Measurements from ENCODE around the gene MCF2L2.
"Not testable (repeated sequence)": the region's sequence is repeated elsewhere in the genome, so short reads cannot be mapped to it uniquely, and the experiment has no call there.

MCF2L2 gene

GRCh38 chr3:183381673-183382072 lies 46.7 kb downstream of the MCF2L2 start:
- Histone ChIP-seq H3K9me3 (ENCODE audit: control insufficient read depth, insufficient read depth, low read depth, low read length) (no peaks in the 10 kb centered on the region), H3K27me3 (ENCODE audit: control insufficient read depth, insufficient read depth, low read length) (no peaks in the 10 kb centered on the region), H3K4me1 (ENCODE audit: control insufficient read depth, insufficient read depth, low read length) (peaks cover 8% of the 10 kb centered on the region), H3K4me3 (ENCODE audit: low read depth, low read length) (no peak overlapping the region), H3K36me3 (ENCODE audit: control insufficient read depth, insufficient read depth, low read length) (peaks cover 12% of the 10 kb centered on the region), H3K27ac (ENCODE audit: low read depth, low read length) (no peak overlapping the region), H3K9ac (ENCODE audit: low read length) (no peak overlapping the region)

GRCh38 chr3:183381179-183381578 lies 47.2 kb downstream of the MCF2L2 start:
- Histone ChIP-seq H3K9ac (ENCODE audit: low read length) (no peak overlapping the region), H3K9me3 (ENCODE audit: control insufficient read depth, insufficient read depth, low read depth, low read length) (no peaks in the 10 kb centered on the region), H3K4me3 (ENCODE audit: low read depth, low read length) (no peak overlapping the region), H3K27ac (ENCODE audit: low read depth, low read length) (no peak overlapping the region), H3K36me3 (ENCODE audit: control insufficient read depth, insufficient read depth, low read length) (peaks cover 12% of the 10 kb centered on the region), H3K27me3 (ENCODE audit: control insufficient read depth, insufficient read depth, low read length) (no peaks in the 10 kb centered on the region), H3K4me1 (ENCODE audit: control insufficient read depth, insufficient read depth, low read length) (peaks cover 6% of the 10 kb centered on the region)

- Histone ChIP-seq H3K4me1 (ENCODE audit: control insufficient read depth, insufficient read depth, low read length) (no peaks in the 10 kb centered on the region), H3K9ac (ENCODE audit: low read length) (no peak overlapping the region), H3K36me3 (ENCODE audit: control insufficient read depth, insufficient read depth, low read length) (peaks cover 12% of the 10 kb centered on the region), H3K9me3 (ENCODE audit: control insufficient read depth, insufficient read depth, low read depth, low read length) (no peaks in the 10 kb centered on the region), H3K27me3 (ENCODE audit: control insufficient read depth, insufficient read depth, low read length) (no peaks in the 10 kb centered on the region), H3K4me3 (ENCODE audit: low read depth, low read length) (no peak overlapping the region), H3K27ac (ENCODE audit: low read depth, low read length) (no peak overlapping the region)
Observed at GRCh38 chr3:183378951-183379350, 49.5 kb downstream of the MCF2L2 start.

GRCh38 chr3:183378545-183378944 lies 49.9 kb downstream of the MCF2L2 start:
- no peak overlapping the region for H3K4me3 ChIP-seq (ENCODE audit: low read depth, low read length)
- H3K9ac ChIP-seq (ENCODE audit: low read length) = no peak overlapping the region
- H3K4me1 ChIP-seq (ENCODE audit: control insufficient read depth, insufficient read depth, low read length) = no peaks in the 10 kb centered on the region
- H3K9me3 ChIP-seq (ENCODE audit: control insufficient read depth, insufficient read depth, low read depth, low read length) = no peaks in the 10 kb centered on the region
- no peaks in the 10 kb centered on the region for H3K27me3 ChIP-seq (ENCODE audit: control insufficient read depth, insufficient read depth, low read length)
- no peak overlapping the region for H3K27ac ChIP-seq (ENCODE audit: low read depth, low read length)
- H3K36me3 ChIP-seq (ENCODE audit: control insufficient read depth, insufficient read depth, low read length) = peaks cover 12% of the 10 kb centered on the region

- Histone ChIP-seq H3K9me3 (ENCODE audit: control insufficient read depth, insufficient read depth, low read depth, low read length) (no peaks in the 10 kb centered on the region), H3K36me3 (ENCODE audit: control insufficient read depth, insufficient read depth, low read length) (peaks cover 12% of the 10 kb centered on the region), H3K4me1 (ENCODE audit: control insufficient read depth, insufficient read depth, low read length) (no peaks in the 10 kb centered on the region), H3K9ac (ENCODE audit: low read length) (no peak overlapping the region), H3K27ac (ENCODE audit: low read depth, low read length) (no peak overlapping the region), H3K27me3 (ENCODE audit: control insufficient read depth, insufficient read depth, low read length) (no peaks in the 10 kb centered on the region), H3K4me3 (ENCODE audit: low read depth, low read length) (no peak overlapping the region)
Observed at GRCh38 chr3:183378008-183378407, 50.4 kb downstream of the MCF2L2 start.

- Histone ChIP-seq H3K27me3 (ENCODE audit: control insufficient read depth, insufficient read depth, low read length) (no peaks in the 10 kb centered on the region), H3K4me3 (ENCODE audit: low read depth, low read length) (no peak overlapping the region), H3K9ac (ENCODE audit: low read length) (no peak overlapping the region), H3K4me1 (ENCODE audit: control insufficient read depth, insufficient read depth, low read length) (no peaks in the 10 kb centered on the region), H3K27ac (ENCODE audit: low read depth, low read length) (no peak overlapping the region), H3K9me3 (ENCODE audit: control insufficient read depth, insufficient read depth, low read depth, low read length) (no peaks in the 10 kb centered on the region), H3K36me3 (ENCODE audit: control insufficient read depth, insufficient read depth, low read length) (peaks cover 12% of the 10 kb centered on the region)
Observed at GRCh38 chr3:183377307-183377959, 51.0 kb downstream of the MCF2L2 start.

GRCh38 chr3:183375787-183376186 lies 52.6 kb downstream of the MCF2L2 start:
- Histone ChIP-seq H3K27me3 (ENCODE audit: control insufficient read depth, insufficient read depth, low read length) (no peaks in the 10 kb centered on the region), H3K9me3 (ENCODE audit: control insufficient read depth, insufficient read depth, low read depth, low read length) (no peaks in the 10 kb centered on the region), H3K9ac (ENCODE audit: low read length) (no peak overlapping the region), H3K4me1 (ENCODE audit: control insufficient read depth, insufficient read depth, low read length) (no peaks in the 10 kb centered on the region), H3K36me3 (ENCODE audit: control insufficient read depth, insufficient read depth, low read length) (peaks cover 12% of the 10 kb centered on the region), H3K27ac (ENCODE audit: low read depth, low read length) (no peak overlapping the region), H3K4me3 (ENCODE audit: low read depth, low read length) (no peak overlapping the region)

GRCh38 chr3:183375337-183375736 lies 53.1 kb downstream of the MCF2L2 start:
- H3K27ac ChIP-seq (ENCODE audit: low read depth, low read length) = no peak overlapping the region
- no peak overlapping the region for H3K9ac ChIP-seq (ENCODE audit: low read length)
- no peaks in the 10 kb centered on the region for H3K27me3 ChIP-seq (ENCODE audit: control insufficient read depth, insufficient read depth, low read length)
- H3K9me3 ChIP-seq (ENCODE audit: control insufficient read depth, insufficient read depth, low read depth, low read length) = no peaks in the 10 kb centered on the region
- H3K36me3 ChIP-seq (ENCODE audit: control insufficient read depth, insufficient read depth, low read length) = peaks cover 12% of the 10 kb centered on the region
- H3K4me1 ChIP-seq (ENCODE audit: control insufficient read depth, insufficient read depth, low read length) = no peaks in the 10 kb centered on the region
- no peak overlapping the region for H3K4me3 ChIP-seq (ENCODE audit: low read depth, low read length)

- H3K4me3 ChIP-seq (ENCODE audit: low read depth, low read length) = no peak overlapping the region
- no peak overlapping the region for H3K9ac ChIP-seq (ENCODE audit: low read length)
- H3K4me1 ChIP-seq (ENCODE audit: control insufficient read depth, insufficient read depth, low read length) = no peaks in the 10 kb centered on the region
- 0 out of 2 replicates have a peak, but pooled peaks cover 5% of the 10 kb centered on the region for H3K36me3 ChIP-seq (ENCODE audit: control insufficient read depth, insufficient read depth, low read length)
- no peak overlapping the region for H3K27ac ChIP-seq (ENCODE audit: low read depth, low read length)
- H3K9me3 ChIP-seq (ENCODE audit: control insufficient read depth, insufficient read depth, low read depth, low read length) = no peaks in the 10 kb centered on the region
- H3K27me3 ChIP-seq (ENCODE audit: control insufficient read depth, insufficient read depth, low read length) = no peaks in the 10 kb centered on the region
Observed at GRCh38 chr3:183372911-183373310, 55.5 kb downstream of the MCF2L2 start.

GRCh38 chr3:183371600-183371968 lies 56.8 kb downstream of the MCF2L2 start:
- not testable (repeated sequence) for H3K9ac ChIP-seq (ENCODE audit: low read length); H3K36me3 ChIP-seq (ENCODE audit: control insufficient read depth, insufficient read depth, low read length); H3K27me3 ChIP-seq (ENCODE audit: control insufficient read depth, insufficient read depth, low read length); H3K4me1 ChIP-seq (ENCODE audit: control insufficient read depth, insufficient read depth, low read length); H3K27ac ChIP-seq (ENCODE audit: low read depth, low read length); H3K4me3 ChIP-seq (ENCODE audit: low read depth, low read length); H3K9me3 ChIP-seq (ENCODE audit: control insufficient read depth, insufficient read depth, low read depth, low read length)

GRCh38 chr3:183370391-183370790 lies 58.0 kb downstream of the MCF2L2 start:
- Histone ChIP-seq H3K4me1 (ENCODE audit: control insufficient read depth, insufficient read depth, low read length) (no peaks in the 10 kb centered on the region), H3K27ac (ENCODE audit: low read depth, low read length) (no peak overlapping the region), H3K4me3 (ENCODE audit: low read depth, low read length) (no peak overlapping the region), H3K9ac (ENCODE audit: low read length) (no peak overlapping the region), H3K27me3 (ENCODE audit: control insufficient read depth, insufficient read depth, low read length) (no peaks in the 10 kb centered on the region), H3K36me3 (ENCODE audit: control insufficient read depth, insufficient read depth, low read length) (no peaks in the 10 kb centered on the region), H3K9me3 (ENCODE audit: control insufficient read depth, insufficient read depth, low read depth, low read length) (no peaks in the 10 kb centered on the region)

GRCh38 chr3:183369627-183370026 lies 58.8 kb downstream of the MCF2L2 start:
- no peak overlapping the region for H3K9ac ChIP-seq (ENCODE audit: low read length)
- no peaks in the 10 kb centered on the region for H3K9me3 ChIP-seq (ENCODE audit: control insufficient read depth, insufficient read depth, low read depth, low read length)
- no peaks in the 10 kb centered on the region for H3K4me1 ChIP-seq (ENCODE audit: control insufficient read depth, insufficient read depth, low read length)
- no peaks in the 10 kb centered on the region for H3K36me3 ChIP-seq (ENCODE audit: control insufficient read depth, insufficient read depth, low read length)
- H3K27ac ChIP-seq (ENCODE audit: low read depth, low read length) = no peak overlapping the region
- no peak overlapping the region for H3K4me3 ChIP-seq (ENCODE audit: low read depth, low read length)
- no peaks in the 10 kb centered on the region for H3K27me3 ChIP-seq (ENCODE audit: control insufficient read depth, insufficient read depth, low read length)

Measured in HUES6 (cell line).